Measurements from ENCODE around the gene THRSP. TPM values are rescaled to one million over a fixed set of nuclear protein-coding genes. Genes with fewer than 3 reads are reported as not detected.
"Not testable (repeated sequence)": the region's sequence is repeated elsewhere in the genome, so short reads cannot be mapped to it uniquely, and the experiment has no call there.

The THRSP gene
- polyA plus RNA-seq, 1 donor from 2014 or later = not detected

DNA sequence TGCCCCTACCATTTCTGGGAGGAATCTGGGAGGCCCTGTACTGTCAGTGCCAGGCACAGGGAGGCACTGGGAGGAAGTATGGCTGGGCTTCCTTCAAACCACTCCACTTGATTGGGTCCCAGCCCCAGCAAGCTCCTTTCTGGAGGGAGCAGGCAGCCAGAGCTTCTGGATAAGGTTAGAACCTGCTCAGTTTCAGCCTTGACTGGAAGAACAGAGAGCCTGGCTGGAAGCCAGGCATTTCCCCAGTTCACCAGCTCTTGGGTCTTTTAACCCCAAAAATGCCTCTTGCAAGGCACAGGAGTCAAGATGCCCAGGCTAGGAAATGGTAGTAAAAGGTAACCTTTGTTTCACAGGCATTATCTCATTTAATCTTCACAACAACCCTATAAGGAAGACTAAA, 31.6 kb upstream of the THRSP start:
- Mint-ChIP-seq H3K4me1 (peaks cover 4 to 5% (median 4%) of the 10 kb centered on the region in 3 donors), H3K4me3 (no peak overlapping the region), H3K9me3 (no peaks in the 10 kb centered on the region), H3K36me3 (peaks cover 2% of the 10 kb centered on the region), H3K27ac (no peak overlapping the region), H3K27me3 (peaks cover 5% of the 10 kb centered on the region)

DNA sequence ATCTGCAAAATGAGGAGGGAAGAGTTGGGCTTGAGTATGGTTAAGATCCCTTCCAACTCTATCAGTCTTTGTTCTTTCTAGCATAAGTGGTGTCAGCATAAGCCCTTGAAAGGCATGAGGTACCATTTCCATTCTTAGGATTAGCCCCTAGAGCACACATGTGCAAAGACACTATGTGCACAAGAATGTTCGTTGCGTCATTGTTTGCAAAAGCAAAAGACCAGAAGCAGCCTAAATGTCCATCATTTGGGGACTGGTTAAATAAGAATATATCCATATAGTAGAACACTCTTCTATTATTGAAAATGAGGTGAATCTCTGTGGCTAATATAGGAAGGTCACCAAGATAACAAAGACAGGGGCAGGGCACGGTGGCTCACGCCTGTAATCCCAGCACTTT, 30.6 kb upstream of the THRSP start:
- Mint-ChIP-seq H3K27ac (no peak overlapping the region), H3K9me3 (no peaks in the 10 kb centered on the region), H3K36me3 (no peaks in the 10 kb centered on the region), H3K4me3 (no peak overlapping the region), H3K27me3 (peaks cover 5% of the 10 kb centered on the region), H3K4me1 (peaks cover 4 to 5% (median 4%) of the 10 kb centered on the region in 3 donors)

DNA sequence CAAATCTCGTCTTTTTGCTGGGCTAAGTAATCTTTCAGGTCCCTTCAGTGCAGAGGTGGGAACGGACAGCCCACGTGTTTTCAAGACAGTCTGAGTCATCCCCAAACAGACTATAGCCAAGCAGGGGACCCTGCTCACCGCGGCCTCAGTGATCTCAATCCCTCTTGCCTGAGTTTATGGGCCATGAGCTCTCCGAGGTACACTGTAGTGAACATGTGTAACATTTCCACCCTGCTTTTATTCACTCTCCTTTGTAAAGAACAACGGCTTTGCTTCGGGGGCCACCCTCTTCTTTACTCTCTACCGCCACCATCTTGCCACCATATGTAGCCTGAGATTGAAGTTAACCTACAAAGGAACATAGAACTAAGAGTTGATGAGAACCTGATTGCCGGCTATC, 29.0 kb upstream of the THRSP start:
- H3K27ac Mint-ChIP-seq = no peak overlapping the region
- H3K4me1 Mint-ChIP-seq = peaks cover 4 to 5% (median 5%) of the 10 kb centered on the region in 3 donors
- peaks cover 5% of the 10 kb centered on the region for H3K27me3 Mint-ChIP-seq
- no peaks in the 10 kb centered on the region for H3K36me3 Mint-ChIP-seq
- H3K9me3 Mint-ChIP-seq = no peaks in the 10 kb centered on the region
- H3K4me3 Mint-ChIP-seq = no peak overlapping the region

DNA sequence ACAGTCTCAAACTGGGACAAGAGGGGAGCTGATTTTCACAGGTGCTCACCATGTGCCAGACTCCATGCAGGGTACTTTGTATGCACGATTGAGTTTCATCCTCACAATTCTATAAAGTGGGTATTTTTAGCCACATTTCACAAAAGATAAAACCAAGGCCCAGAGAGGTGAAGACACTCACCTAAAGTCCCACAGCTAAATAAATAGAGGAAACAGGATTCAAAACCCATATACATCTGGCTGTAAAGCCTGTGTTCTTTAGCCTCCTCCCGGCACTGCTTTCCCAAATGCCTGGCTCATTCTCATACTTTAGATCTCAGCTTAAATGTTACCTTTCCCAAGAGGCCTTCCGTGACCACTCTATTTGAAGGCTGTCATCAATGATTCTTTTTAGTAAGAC, 27.3 kb upstream of the THRSP start:
- H3K36me3 Mint-ChIP-seq = no peaks in the 10 kb centered on the region
- peaks cover 2% of the 10 kb centered on the region for H3K27me3 Mint-ChIP-seq
- H3K4me3 Mint-ChIP-seq = no peak overlapping the region
- no peaks in the 10 kb centered on the region for H3K9me3 Mint-ChIP-seq
- no peak overlapping the region for H3K27ac Mint-ChIP-seq
- H3K4me1 Mint-ChIP-seq = peaks cover 5 to 12% (median 8%) of the 10 kb centered on the region in 3 donors

DNA sequence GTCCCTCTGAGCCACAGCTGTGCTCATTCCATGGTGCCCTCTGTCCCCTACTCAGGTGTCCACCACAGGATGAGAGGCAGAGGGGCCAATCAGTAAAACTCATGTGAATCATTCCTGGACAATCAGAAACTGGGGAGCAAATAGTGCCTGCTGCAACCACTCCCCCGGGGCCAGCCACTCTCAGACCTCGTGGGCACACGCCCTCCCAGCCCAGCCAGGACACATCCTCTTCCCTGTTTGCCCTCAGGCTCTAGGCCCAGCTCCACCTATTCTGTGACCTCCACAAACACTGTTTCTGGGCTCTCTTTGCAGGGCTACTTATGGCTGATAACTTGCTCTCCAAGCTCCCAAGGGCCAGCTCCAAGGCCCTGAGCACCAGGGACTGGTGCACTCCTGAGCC, 26.6 kb upstream of the THRSP start:
- Mint-ChIP-seq H3K27me3 (peaks cover 2% of the 10 kb centered on the region), H3K36me3 (no peaks in the 10 kb centered on the region), H3K4me1 (peaks cover 5 to 12% (median 8%) of the 10 kb centered on the region in 3 donors), H3K27ac (no peak overlapping the region), H3K9me3 (no peaks in the 10 kb centered on the region), H3K4me3 (no peak overlapping the region)

DNA sequence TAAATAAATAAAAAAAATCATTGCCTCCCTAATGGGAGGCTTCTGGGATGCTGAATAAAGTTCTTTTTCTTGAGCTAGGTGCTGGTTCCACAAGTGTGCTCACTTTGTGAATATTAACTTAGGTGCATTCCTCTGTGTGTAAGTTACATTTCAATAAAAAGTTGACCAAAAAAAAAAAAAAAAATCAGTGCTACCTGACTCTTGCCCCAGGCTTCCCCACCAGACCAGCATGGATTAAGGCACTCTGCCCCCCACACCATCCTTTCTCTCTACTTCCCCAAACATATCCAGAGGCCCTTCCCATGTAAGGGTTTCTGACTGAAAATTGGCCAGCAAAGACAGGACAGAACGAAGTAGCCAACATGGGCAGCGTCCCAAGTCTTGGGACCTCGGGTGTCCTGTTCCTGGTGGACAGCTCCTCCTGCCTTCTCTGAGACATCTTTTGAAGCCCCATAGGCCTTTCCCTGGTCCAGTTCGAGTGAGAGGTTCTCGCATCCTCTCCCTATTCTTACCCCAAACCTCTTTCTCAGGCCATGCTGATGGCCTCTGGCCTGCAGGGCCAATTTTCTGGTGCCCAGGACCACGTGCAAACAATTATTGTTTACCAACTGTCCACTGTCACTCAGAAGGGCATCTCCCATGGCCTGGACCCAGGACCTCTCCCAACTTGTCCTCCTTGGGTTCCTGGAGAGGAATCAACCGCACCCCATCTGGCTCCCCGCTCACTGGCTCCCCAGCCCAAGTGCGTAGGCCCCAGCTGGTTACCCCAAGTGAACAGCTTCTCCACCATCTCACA, 25.6 kb upstream of the THRSP start:
- Mint-ChIP-seq H3K27me3 (peaks cover 2% of the 10 kb centered on the region), H3K9me3 (no peaks in the 10 kb centered on the region), H3K4me1 (peaks cover 5 to 12% (median 8%) of the 10 kb centered on the region in 3 donors), H3K27ac (no peak overlapping the region), H3K4me3 (no peak overlapping the region), H3K36me3 (no peaks in the 10 kb centered on the region)

DNA sequence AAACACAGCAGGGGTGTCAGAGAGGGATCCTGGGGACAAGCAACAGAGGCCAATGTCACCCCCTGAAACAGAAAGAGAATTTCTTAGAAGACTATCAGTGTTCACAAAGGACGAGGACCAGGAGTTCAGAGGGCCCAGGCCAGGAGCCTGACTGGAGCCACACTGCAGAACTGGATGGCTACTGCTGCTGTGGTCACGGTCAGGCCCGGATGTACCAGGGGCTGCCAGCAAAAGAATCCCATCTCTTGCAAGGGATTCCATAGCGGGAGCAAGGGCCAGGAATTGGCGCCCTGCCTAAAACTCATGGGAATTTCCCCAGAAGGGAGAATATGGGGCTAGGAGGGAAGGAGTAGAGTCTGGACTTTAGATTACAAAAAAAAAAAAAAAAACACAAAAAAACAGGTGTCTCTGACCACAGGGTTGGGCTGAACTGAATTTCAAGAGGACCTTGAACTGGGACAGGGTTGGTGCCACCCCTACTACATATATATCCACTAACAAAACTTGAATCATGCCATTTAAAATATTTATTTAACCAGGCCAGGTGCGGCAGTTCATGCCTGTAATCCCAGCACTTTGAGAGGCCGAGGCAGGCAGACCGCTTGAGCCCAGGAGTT, 24.9 kb upstream of the THRSP start:
- peaks cover 5 to 12% (median 8%) of the 10 kb centered on the region in 3 donors for H3K4me1 Mint-ChIP-seq
- peak overlapping the region in 1 of 4 donors; percentile 37 for H3K4me3 Mint-ChIP-seq
- peaks cover 2% of the 10 kb centered on the region for H3K27me3 Mint-ChIP-seq
- H3K36me3 Mint-ChIP-seq = no peaks in the 10 kb centered on the region
- H3K27ac Mint-ChIP-seq = no peak overlapping the region
- no peaks in the 10 kb centered on the region for H3K9me3 Mint-ChIP-seq

DNA sequence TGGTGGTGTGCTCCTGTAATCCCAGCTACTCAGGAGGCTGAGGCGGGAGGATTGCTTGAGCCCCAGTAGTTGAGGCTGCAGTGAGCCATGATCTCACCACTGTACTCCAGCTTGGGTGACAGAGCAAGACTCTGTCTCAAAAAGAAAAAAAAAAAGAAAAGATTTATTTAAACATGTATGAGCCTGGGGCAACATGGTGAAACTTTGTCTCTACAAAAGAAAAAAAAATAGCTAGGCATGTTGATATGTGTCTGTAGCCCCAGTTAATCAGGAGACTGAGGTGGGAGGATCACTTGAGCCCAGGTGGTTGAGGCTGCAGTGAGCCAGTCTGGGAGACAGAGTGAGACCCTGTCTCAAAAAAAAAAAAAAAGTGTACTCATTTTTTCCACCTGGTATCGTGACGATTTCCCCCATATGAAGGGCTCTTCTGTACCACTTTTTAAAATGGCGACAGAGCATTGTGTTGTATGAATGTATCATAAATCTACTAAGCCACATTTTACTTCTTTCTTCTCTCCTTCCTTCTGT, 24.2 kb upstream of the THRSP start:
- no peaks in the 10 kb centered on the region for H3K9me3 Mint-ChIP-seq
- no peak overlapping the region for H3K27ac Mint-ChIP-seq
- no peaks in the 10 kb centered on the region for H3K36me3 Mint-ChIP-seq
- H3K27me3 Mint-ChIP-seq = peaks cover 2% of the 10 kb centered on the region
- H3K4me3 Mint-ChIP-seq = no peak overlapping the region
- H3K4me1 Mint-ChIP-seq = peaks cover 2 to 8% (median 6%) of the 10 kb centered on the region in 3 donors

DNA sequence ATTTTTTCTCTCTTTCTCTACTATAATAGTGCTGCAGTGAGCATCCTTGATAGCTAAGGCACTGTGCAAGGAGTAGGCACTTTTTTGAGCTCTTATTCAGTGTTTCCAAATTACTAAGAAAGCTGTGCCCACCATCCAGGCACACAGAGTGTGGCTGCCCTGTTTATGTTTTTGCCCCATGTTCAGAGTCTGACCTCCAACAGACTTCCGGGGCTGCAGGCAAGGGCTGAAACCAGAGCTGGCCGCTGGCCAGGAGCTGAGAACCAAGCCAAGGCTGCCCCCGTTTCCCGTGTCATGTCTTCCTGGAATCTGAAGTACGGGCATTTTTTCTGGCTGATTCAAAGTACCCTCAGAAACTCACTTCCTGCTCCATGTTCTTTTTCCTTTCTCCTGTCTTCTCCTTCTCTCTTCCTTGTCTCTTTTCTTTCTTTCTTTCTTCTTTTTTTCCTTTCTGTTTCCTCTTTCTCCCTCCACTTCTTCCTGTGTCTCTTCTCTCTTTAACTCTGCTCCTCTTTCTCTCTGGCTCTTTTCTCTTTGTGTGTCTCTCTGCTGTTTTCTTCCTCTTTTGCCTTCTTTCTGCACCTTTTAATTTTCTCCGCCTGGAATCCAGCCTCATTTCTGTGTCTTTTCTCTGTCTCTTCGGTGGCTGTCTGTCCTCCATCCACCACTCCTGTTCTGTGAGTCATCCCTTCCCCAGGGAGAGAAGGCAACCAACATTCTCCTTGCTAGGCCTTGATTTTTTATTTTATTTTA, 23.6 kb upstream of the THRSP start:
- Mint-ChIP-seq H3K4me3 (peak overlapping the region in 2 of 4 donors; percentile 1 to 37), H3K27me3 (peaks cover 4% of the 10 kb centered on the region), H3K27ac (no peak overlapping the region), H3K36me3 (no peaks in the 10 kb centered on the region), H3K9me3 (no peaks in the 10 kb centered on the region), H3K4me1 (peaks cover 0 to 8% (median 5%) of the 10 kb centered on the region in 3 donors)

DNA sequence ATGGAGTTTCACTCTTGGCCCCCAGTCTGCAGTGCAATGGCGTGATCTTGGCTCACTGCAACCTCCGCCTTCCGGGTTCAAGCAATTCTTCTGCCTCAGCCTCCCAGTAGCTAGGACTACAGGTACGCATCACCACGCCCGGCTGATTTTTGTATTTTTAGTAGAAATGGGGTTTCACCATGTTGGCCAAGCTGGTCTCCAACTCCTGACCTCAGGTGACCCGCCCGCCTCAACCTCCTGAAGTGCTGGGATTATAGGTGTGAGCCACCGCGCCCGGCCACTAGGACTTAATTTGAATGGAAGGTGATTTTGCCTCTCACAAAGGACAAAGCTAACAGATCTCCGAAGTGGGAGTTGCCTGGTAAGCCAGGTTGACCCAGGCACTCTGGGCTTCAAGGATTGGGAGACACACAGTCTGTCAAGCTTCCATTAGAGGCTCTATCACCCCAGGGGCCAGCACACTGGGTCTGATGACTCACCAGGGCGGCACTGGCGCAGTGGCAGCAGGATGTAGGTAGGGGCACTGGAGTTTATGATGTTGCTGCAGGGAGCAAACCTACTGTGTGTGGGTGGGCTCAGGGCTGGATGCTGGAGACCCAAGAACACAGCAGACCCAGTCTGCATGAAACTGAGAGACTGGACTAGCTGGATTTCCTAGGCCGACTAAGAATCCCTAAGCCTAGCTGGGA, 22.8 kb upstream of the THRSP start:
- H3K4me1 Mint-ChIP-seq = peaks cover 0 to 8% (median 5%) of the 10 kb centered on the region in 3 donors
- no peak overlapping the region for H3K27ac Mint-ChIP-seq

DNA sequence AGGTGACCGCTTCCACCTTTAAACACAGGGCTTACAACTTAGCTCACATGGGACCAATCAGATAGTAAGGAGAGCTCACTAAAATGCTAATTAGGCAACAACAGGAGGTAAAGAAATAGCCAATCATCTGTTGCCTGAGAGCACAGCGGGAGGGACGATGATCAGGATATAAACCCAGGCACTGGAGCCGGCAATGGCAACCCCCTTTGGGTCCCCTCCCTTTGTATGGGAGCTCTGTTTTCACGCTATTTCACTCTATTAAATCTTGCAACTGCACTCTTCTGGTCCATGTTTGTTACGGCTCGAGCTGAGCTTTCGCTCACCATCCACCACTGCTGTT, 22.3 kb upstream of the THRSP start:
- H3K4me3 Mint-ChIP-seq, H3K9me3 Mint-ChIP-seq, H3K27ac Mint-ChIP-seq, H3K36me3 Mint-ChIP-seq, H3K27me3 Mint-ChIP-seq: not testable (repeated sequence)
- H3K4me1 Mint-ChIP-seq = peaks cover 0 to 10% (median 5%) of the 10 kb centered on the region in 3 donors

More for the DNA sequence above, 22.8 kb upstream of the THRSP start:
- H3K36me3 Mint-ChIP-seq = no peaks in the 10 kb centered on the region
- no peaks in the 10 kb centered on the region for H3K9me3 Mint-ChIP-seq
- peaks cover 4% of the 10 kb centered on the region for H3K27me3 Mint-ChIP-seq
- no peak overlapping the region for H3K4me3 Mint-ChIP-seq

DNA sequence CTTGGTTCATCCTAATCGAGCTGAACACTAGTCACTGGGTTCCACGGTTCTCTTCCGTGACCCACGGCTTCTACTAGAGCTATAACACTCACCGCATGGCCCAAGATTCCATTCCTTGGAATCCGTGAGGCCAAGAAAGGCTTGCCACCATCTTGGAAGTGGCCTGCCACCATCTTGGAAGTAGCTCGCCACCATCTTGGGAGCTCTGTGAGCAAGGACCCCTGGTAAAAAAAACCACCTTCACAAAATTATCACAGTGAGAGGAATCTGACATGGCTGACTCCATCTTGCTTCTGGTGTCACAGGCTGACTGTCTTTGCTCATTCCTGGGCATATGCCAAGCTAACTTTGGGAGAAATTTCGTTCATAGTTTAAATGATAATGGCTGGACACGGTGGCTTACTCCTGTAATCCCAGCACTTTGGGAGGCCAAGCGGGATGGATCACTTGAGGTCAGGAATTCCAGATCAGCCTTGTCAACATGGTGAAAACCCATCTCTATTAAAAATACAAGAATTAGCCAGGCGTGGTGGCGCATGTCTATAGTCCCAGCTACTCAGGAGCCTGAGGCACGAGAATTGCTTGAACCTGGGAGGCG, 21.7 kb upstream of the THRSP start:
- Mint-ChIP-seq H3K27ac (no peak overlapping the region), H3K4me1 (peaks cover 0 to 10% (median 5%) of the 10 kb centered on the region in 3 donors), H3K9me3 (no peaks in the 10 kb centered on the region), H3K4me3 (no peak overlapping the region), H3K27me3 (peaks cover 4% of the 10 kb centered on the region), H3K36me3 (no peaks in the 10 kb centered on the region)

DNA sequence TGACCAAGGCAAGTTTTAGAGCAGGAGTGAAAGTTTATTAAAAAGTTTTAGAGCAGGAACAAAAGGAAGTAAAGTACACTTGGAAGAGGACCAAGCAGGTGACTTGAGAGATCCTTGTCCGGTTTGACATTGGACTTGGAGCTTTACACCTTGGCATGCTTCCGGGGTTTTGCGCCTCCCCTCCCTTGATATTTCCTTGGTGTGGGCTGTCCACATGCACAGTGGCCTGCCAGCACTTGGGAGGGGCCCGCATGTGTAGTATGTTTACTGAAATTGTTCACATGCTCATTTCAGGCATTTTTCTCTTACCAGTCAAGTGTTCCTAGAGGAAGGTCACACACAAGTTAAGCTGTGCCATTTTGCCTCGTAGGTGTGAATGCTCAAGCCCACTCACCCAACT, 19.0 kb upstream of the THRSP start:
- no peaks in the 10 kb centered on the region for H3K36me3 Mint-ChIP-seq
- H3K27me3 Mint-ChIP-seq = peaks cover 4% of the 10 kb centered on the region
- no peaks in the 10 kb centered on the region for H3K9me3 Mint-ChIP-seq
- H3K4me1 Mint-ChIP-seq = peaks cover 0 to 9% (median 4%) of the 10 kb centered on the region in 3 donors
- H3K4me3 Mint-ChIP-seq = no peak overlapping the region
- no peak overlapping the region for H3K27ac Mint-ChIP-seq

DNA sequence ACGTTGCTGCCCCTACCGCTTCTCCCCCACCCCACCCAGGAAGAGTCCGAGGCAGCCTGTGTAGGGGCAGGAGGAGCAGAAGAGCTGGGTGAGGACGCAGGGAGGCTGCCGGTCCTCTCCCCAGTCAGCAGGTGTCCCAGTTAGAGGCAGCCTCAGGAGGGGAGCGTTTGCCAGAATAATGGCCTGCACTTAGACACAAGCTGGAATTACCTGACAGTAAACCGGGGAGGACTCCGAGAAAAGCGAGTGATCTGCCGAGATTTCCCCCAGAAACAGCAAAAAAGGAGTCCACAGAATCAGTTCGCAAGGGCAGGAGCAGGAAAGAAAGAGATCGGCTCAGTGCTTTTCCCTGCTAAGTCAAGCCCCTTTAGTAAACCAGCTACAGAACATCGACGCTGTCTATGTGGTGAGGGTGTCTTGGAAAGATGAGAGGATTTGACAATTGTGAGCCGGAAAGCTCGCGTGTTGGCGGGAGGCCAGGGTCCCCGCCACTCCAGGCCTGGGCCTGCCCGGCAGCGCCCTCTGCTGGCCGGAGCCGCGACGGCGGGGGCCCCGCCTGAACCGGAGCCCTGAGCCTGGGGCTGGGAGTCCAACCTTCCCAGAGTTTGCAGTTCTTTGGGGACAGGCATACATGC, 17.7 kb upstream of the THRSP start:
- no peak overlapping the region for H3K27ac Mint-ChIP-seq
- peaks cover 0 to 2% (median 0%) of the 10 kb centered on the region in 3 donors for H3K4me1 Mint-ChIP-seq
- no peaks in the 10 kb centered on the region for H3K9me3 Mint-ChIP-seq
- H3K4me3 Mint-ChIP-seq = peak overlapping the region in 3 of 4 donors; percentile 48 to 84 (median 50)
- H3K27me3 Mint-ChIP-seq = peaks cover 4% of the 10 kb centered on the region
- no peaks in the 10 kb centered on the region for H3K36me3 Mint-ChIP-seq
